OCI-LY3 (cell line): ENCODE measurements around the gene RBM6.

Source experiments
- EZH2phosphoT487 ChIP-seq: fragments of 200-600 bp; shearing (Covaris generic); IDR thresholded peaks from 2 replicates; pipeline ENCODE4 v1.6.1; 2018; ENCODE audit warnings: antibody characterized with exemption, mixed run types, low read depth
- TF ChIP-seq, protein P1 (sequence below): fragments of 200-600, 300-600 bp; sonication (generic); IDR thresholded peaks from 2 replicates; pipeline ENCODE4 v1.5.1; 2014; ENCODE audit warnings: antibody characterized with exemption, low read length, low read depth

DNA sequence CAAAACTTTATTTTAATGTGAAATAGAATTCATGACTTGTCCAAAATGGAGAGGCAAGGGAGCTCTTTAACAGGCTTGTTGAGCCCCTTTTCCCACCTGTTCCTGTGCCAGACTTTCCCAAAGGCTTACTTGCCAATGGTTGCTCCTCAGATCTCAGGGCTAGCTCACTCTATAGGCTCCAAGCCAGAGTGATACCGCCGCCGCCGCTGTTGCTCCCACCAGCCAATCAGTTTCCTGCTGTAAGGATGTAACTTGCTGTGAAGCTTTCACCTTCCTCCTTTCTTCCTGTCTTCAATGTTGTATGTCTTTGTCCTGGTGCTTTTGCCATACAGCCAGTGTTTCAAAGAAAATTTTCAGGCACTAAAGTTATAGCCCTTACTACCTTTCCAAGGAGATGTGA lies 107.5 kb downstream of the RBM6 start:
- TF ChIP-seq, protein P1, sequence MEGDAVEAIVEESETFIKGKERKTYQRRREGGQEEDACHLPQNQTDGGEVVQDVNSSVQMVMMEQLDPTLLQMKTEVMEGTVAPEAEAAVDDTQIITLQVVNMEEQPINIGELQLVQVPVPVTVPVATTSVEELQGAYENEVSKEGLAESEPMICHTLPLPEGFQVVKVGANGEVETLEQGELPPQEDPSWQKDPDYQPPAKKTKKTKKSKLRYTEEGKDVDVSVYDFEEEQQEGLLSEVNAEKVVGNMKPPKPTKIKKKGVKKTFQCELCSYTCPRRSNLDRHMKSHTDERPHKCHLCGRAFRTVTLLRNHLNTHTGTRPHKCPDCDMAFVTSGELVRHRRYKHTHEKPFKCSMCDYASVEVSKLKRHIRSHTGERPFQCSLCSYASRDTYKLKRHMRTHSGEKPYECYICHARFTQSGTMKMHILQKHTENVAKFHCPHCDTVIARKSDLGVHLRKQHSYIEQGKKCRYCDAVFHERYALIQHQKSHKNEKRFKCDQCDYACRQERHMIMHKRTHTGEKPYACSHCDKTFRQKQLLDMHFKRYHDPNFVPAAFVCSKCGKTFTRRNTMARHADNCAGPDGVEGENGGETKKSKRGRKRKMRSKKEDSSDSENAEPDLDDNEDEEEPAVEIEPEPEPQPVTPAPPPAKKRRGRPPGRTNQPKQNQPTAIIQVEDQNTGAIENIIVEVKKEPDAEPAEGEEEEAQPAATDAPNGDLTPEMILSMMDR: no peak
- TF ChIP-seq EZH2phosphoT487: no peak
